ENCODE data around the gene FAH. TPM values are rescaled to one million over a fixed set of nuclear protein-coding genes. Genes with fewer than 3 reads are reported as not detected.

FAH gene
- total and polyA plus RNA-seq, 4 donors, result 23.7 to 55.5 (median 49.2) TPM

GRCh38 chr15:80183886-80184285, 31.1 kb downstream of the FAH start:
- Histone ChIP-seq H3K36me3 (ENCODE audit: control insufficient read depth in 4 of 4, insufficient read depth in 4 of 4, low read length in 4 of 4) (peaks cover 11 to 46% (median 41%) of the 10 kb centered on the region in 4 donors), H3K27me3 (ENCODE audit: control insufficient read depth in 3 of 3, insufficient read depth in 3 of 3, low read length in 2 of 3) (no peaks in the 10 kb centered on the region), H3K27ac (ENCODE audit: low read depth in 1 of 2, low read length in 1 of 2) (no peak overlapping the region), H3K4me3 (no peak overlapping the region), H3K9ac (ENCODE audit: insufficient read depth in 1 of 2, low read length in 2 of 2) (no peak overlapping the region), H3K9me3 (ENCODE audit: control insufficient read depth in 4 of 4, insufficient read depth in 3 of 4, low read length in 3 of 4) (no peaks in the 10 kb centered on the region), H3K4me1 (ENCODE audit: control insufficient read depth in 5 of 5, insufficient read depth in 5 of 5, low read length in 5 of 5) (peaks cover 0 to 15% (median 13%) of the 10 kb centered on the region in 5 donors)
- ATAC-seq (ENCODE audit: insufficient read depth, low FRiP score) (no peak), DNase-seq (peak in 2 of 3 donors; percentile 31 to 34)
- WGBS, 2 donors, result 86 to 87% methylated on average over 6 of the region's 6 CpGs
- TF ChIP-seq CTCF (IDR thresholded peaks at IDR 0.05; ENCODE audit: control extremely low read depth, extremely low read depth), result no peak

GRCh38 chr15:80184554-80184953, 31.8 kb downstream of the FAH start:
- DNase-seq (no peak), ATAC-seq (ENCODE audit: insufficient read depth, low FRiP score) (no peak)
- no peak overlapping the region for H3K4me3 ChIP-seq
- 91 to 92% methylated on average over 7 of the region's 7 CpGs for WGBS, 2 donors
- no peak for TF ChIP-seq CTCF (IDR thresholded peaks at IDR 0.05; ENCODE audit: control extremely low read depth, extremely low read depth)
- peaks cover 11 to 43% (median 41%) of the 10 kb centered on the region in 4 donors for H3K36me3 ChIP-seq (ENCODE audit: control insufficient read depth in 4 of 4, insufficient read depth in 4 of 4, low read length in 4 of 4)
- H3K4me1 ChIP-seq (ENCODE audit: control insufficient read depth in 5 of 5, insufficient read depth in 5 of 5, low read length in 5 of 5), result peaks cover 0 to 15% (median 13%) of the 10 kb centered on the region in 5 donors
- no peak overlapping the region for H3K9ac ChIP-seq (ENCODE audit: insufficient read depth in 1 of 2, low read length in 2 of 2)
- H3K9me3 ChIP-seq (ENCODE audit: control insufficient read depth in 4 of 4, insufficient read depth in 3 of 4, low read length in 3 of 4), result no peaks in the 10 kb centered on the region
- no peak overlapping the region for H3K27ac ChIP-seq (ENCODE audit: low read depth in 1 of 2, low read length in 1 of 2)
- H3K27me3 ChIP-seq (ENCODE audit: control insufficient read depth in 3 of 3, insufficient read depth in 3 of 3, low read length in 2 of 3), result no peaks in the 10 kb centered on the region

GRCh38 chr15:80185152-80185551, 32.4 kb downstream of the FAH start:
- H3K36me3 ChIP-seq (ENCODE audit: control insufficient read depth in 4 of 4, insufficient read depth in 4 of 4, low read length in 4 of 4), result peaks cover 11 to 43% (median 38%) of the 10 kb centered on the region in 4 donors
- H3K27ac ChIP-seq (ENCODE audit: low read depth in 1 of 2, low read length in 1 of 2), result no peak overlapping the region
- WGBS, 2 donors, result 98% methylated on average over 2 of the region's 2 CpGs
- H3K9ac ChIP-seq (ENCODE audit: insufficient read depth in 1 of 2, low read length in 2 of 2), result no peak overlapping the region
- H3K9me3 ChIP-seq (ENCODE audit: control insufficient read depth in 4 of 4, insufficient read depth in 3 of 4, low read length in 3 of 4), result no peaks in the 10 kb centered on the region
- H3K4me1 ChIP-seq (ENCODE audit: control insufficient read depth in 5 of 5, insufficient read depth in 5 of 5, low read length in 5 of 5), result peaks cover 0 to 15% (median 13%) of the 10 kb centered on the region in 5 donors
- no peak overlapping the region for H3K4me3 ChIP-seq
- no peaks in the 10 kb centered on the region for H3K27me3 ChIP-seq (ENCODE audit: control insufficient read depth in 3 of 3, insufficient read depth in 3 of 3, low read length in 2 of 3)
- no peak for DNase-seq
- TF ChIP-seq CTCF (IDR thresholded peaks at IDR 0.05; ENCODE audit: control extremely low read depth, extremely low read depth), result no peak
- ATAC-seq (ENCODE audit: insufficient read depth, low FRiP score), result no peak

- H3K9ac ChIP-seq (ENCODE audit: insufficient read depth in 1 of 2, low read length in 2 of 2), result no peak overlapping the region
- peaks cover 11 to 41% (median 33%) of the 10 kb centered on the region in 4 donors for H3K36me3 ChIP-seq (ENCODE audit: control insufficient read depth in 4 of 4, insufficient read depth in 4 of 4, low read length in 4 of 4)
- TF ChIP-seq CTCF (IDR thresholded peaks at IDR 0.05; ENCODE audit: control extremely low read depth, extremely low read depth), result no peak
- WGBS, 2 donors, result 95 to 97% methylated on average over 7 of the region's 7 CpGs
- ATAC-seq (ENCODE audit: insufficient read depth, low FRiP score) (no peak), DNase-seq (no peak)
- no peak overlapping the region for H3K27ac ChIP-seq (ENCODE audit: low read depth in 1 of 2, low read length in 1 of 2)
- H3K9me3 ChIP-seq (ENCODE audit: control insufficient read depth in 4 of 4, insufficient read depth in 3 of 4, low read length in 3 of 4), result no peaks in the 10 kb centered on the region
- H3K4me3 ChIP-seq, result no peak overlapping the region
- peaks cover 0 to 15% (median 13%) of the 10 kb centered on the region in 5 donors for H3K4me1 ChIP-seq (ENCODE audit: control insufficient read depth in 5 of 5, insufficient read depth in 5 of 5, low read length in 5 of 5)
- no peaks in the 10 kb centered on the region for H3K27me3 ChIP-seq (ENCODE audit: control insufficient read depth in 3 of 3, insufficient read depth in 3 of 3, low read length in 2 of 3)
Measured at GRCh38 chr15:80186066-80186465, 33.3 kb downstream of the FAH start.
